ENCODE results near the gene SLC22A7.

DNA sequence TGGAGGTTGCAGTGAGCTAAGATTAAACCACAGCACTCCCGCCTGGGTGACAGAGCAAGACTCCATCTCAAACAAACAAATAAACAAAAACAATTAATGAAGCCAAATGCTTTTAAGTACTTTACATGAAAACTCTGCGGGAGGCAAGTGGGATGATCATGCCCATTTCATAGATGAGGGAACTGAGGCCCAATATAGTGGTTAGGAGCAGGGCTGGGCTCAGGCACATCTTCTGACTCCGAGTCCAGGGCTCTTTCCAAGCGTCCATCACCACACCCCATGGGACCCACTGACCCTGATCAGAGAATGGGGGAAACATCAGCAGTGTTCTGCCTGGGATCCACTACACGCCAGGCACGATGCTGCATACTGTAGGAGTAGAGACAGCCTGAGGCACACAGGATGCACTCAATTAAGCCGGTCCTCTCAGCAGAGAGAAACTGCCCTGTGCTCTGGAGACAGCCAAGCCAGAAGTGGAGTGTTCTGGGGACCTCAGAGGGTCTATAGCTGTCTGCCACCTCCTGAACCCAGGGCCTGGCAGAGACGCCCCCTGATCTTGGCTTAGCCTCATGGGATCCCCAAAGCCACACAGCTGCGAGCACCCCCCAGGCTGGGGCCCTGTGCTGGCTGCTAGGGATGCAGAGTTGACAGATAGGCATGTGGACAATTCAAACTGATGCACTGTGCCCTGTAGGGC lies 41.2 kb upstream of the SLC22A7 start:
- TF ChIP-seq POLR2AphosphoS5 (IDR thresholded peaks at IDR 0.05; ENCODE audit: low read depth, low read length), result no peak
- TF ChIP-seq TAF1 (IDR thresholded peaks at IDR 0.05; ENCODE audit: borderline replicate concordance, low read depth, low read length), result no peak
